GM12878 (cell line): ENCODE results near the gene MCC.

Source experiments
- NFYB ChIP-seq: IDR thresholded peaks from 2 replicates; pipeline ENCODE4 v1.6.1; 2011; ENCODE audit warnings: low read depth, mild to moderate bottlenecking, low read length, improper control_type of control experiment, moderate library complexity; ENCODE audit not compliant: insufficient read depth
- SUZ12 ChIP-seq: fragments of 200-600 bp; sonication (generic); IDR thresholded peaks from one replicate; pipeline ENCODE4 v1.6.1; 2018; ENCODE audit warnings: antibody characterized with exemption, mild to moderate bottlenecking; ENCODE audit not compliant: unreplicated experiment

GRCh38 chr5:113233606-113234005, 254.6 kb downstream of the MCC start:
- no peak for TF ChIP-seq NFYB
- no peak for TF ChIP-seq SUZ12
